Measurements from ENCODE around the gene RDH12.
"Not testable (repeated sequence)": the region's sequence is repeated elsewhere in the genome, so short reads cannot be mapped to it uniquely, and the experiment has no call there.

DNA sequence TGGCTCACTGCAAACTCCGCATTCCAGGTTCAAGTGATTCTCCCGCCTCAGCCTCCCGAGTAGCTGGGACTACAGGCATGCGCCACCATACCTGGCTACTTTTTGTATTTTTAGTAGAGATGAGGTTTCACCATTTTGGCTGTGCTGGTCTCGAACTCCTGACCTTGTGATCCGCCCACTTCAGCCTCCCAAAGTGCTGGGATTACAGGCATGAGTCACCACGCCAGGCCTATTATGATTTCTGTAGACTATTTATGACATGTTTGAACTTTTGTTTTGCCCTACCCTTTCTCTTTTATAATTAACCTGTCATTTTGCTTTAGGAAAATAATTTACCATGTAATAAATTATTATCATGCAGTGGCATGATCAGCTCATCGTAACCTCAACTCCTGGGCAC lies at the start of gene RDH12:
- TF ChIP-seq, protein P1, sequence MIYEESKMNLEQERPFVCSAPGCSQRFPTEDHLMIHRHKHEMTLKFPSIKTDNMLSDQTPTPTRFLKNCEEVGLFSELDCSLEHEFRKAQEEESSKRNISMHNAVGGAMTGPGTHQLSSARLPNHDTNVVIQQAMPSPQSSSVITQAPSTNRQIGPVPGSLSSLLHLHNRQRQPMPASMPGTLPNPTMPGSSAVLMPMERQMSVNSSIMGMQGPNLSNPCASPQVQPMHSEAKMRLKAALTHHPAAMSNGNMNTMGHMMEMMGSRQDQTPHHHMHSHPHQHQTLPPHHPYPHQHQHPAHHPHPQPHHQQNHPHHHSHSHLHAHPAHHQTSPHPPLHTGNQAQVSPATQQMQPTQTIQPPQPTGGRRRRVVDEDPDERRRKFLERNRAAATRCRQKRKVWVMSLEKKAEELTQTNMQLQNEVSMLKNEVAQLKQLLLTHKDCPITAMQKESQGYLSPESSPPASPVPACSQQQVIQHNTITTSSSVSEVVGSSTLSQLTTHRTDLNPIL (CRISPR knock-in tag; IDR thresholded peaks at IDR 0.05; ENCODE audit: low read depth): not testable (repeated sequence)
- not testable (repeated sequence) for TF ChIP-seq ZNF70, CSDC2, ZFP30, SNAI2 (CRISPR knock-in tag; IDR thresholded peaks at IDR 0.05)
- TF ChIP-seq, protein P2, sequence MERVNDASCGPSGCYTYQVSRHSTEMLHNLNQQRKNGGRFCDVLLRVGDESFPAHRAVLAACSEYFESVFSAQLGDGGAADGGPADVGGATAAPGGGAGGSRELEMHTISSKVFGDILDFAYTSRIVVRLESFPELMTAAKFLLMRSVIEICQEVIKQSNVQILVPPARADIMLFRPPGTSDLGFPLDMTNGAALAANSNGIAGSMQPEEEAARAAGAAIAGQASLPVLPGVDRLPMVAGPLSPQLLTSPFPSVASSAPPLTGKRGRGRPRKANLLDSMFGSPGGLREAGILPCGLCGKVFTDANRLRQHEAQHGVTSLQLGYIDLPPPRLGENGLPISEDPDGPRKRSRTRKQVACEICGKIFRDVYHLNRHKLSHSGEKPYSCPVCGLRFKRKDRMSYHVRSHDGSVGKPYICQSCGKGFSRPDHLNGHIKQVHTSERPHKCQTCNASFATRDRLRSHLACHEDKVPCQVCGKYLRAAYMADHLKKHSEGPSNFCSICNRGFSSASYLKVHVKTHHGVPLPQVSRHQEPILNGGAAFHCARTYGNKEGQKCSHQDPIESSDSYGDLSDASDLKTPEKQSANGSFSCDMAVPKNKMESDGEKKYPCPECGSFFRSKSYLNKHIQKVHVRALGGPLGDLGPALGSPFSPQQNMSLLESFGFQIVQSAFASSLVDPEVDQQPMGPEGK (CRISPR knock-in tag; IDR thresholded peaks at IDR 0.05; ENCODE audit: borderline replicate concordance): not testable (repeated sequence)
